Fibroblast of lung (primary cell): ENCODE measurements around the gene CACNA1E.

ENCODE experiments used
- CTCF ChIP-seq, 2 donors: IDR thresholded peaks in 1 of 2; conservative IDR thresholded peaks in 1 of 2; 1 replicate in 1 of 2; 2 replicates in 1 of 2; pipeline ENCODE4 v1.5.1; 2011 to 2012; ENCODE audit warnings: low read length in 2 of 2, control low read depth in 1 of 2, inconsistent platforms in 1 of 2, low read depth in 1 of 2, mild to moderate bottlenecking in 1 of 2
- EZH2 ChIP-seq: IDR thresholded peaks from 2 replicates; pipeline ENCODE4 v1.5.1; 2012; ENCODE audit warnings: low read length, control low read depth, mild to moderate bottlenecking; ENCODE audit errors: missing control alignments

- TF ChIP-seq CTCF (conservative IDR thresholded peaks at IDR 0.05 in 1 of 2, IDR thresholded peaks at IDR 0.05 in 1 of 2; ENCODE audit: low read depth in 1 of 2, low read length in 2 of 2) (no peak), EZH2 (no peak)
Measured at GRCh38 chr1:181746224-181746623, 262.9 kb downstream of the CACNA1E start.
